Liver (tissue), 9 donors: ENCODE measurements around the gene RIBC1. TPM values are rescaled to one million over a fixed set of nuclear protein-coding genes. Genes with fewer than 3 reads are reported as not detected.

ENCODE experiments used
- DNase-seq: peaks from one replicate; pipeline ENCODE4 v3.0.0-alpha.2; 2017; ENCODE audit warnings: low spot score
- H3K27ac ChIP-seq, 2 donors: one replicate each; pipeline ENCODE4 v1.7.0; 2013; ENCODE audit warnings: inconsistent platforms in 2 of 2, low read length in 2 of 2, control low read depth in 1 of 2, low read depth in 1 of 2, mild to moderate bottlenecking in 1 of 2
- H3K27me3 ChIP-seq, 4 donors: one replicate each; pipeline versions ENCODE4 v1.6.1 to v1.7.0; 2013; ENCODE audit warnings: low read length in 3 of 4, inconsistent platforms in 1 of 4, mild to moderate bottlenecking in 1 of 4, moderate library complexity in 1 of 4; ENCODE audit not compliant: control insufficient read depth in 4 of 4, insufficient read depth in 4 of 4
- H3K36me3 ChIP-seq, 4 donors: one replicate each; pipeline versions ENCODE4 v1.6.1 to v1.7.0; 2013; ENCODE audit warnings: low read length in 3 of 4, mild to moderate bottlenecking in 3 of 4, low read depth in 1 of 4, moderate library complexity in 1 of 4; ENCODE audit not compliant: control insufficient read depth in 4 of 4, insufficient read depth in 3 of 4
- H3K4me1 ChIP-seq, 4 donors: one replicate each; pipeline versions ENCODE4 v1.6.1 to v1.7.0; 2013; ENCODE audit warnings: low read length in 3 of 4, mild to moderate bottlenecking in 3 of 4, moderate library complexity in 1 of 4; ENCODE audit not compliant: control insufficient read depth in 4 of 4, insufficient read depth in 4 of 4
- H3K4me3 ChIP-seq, 3 donors: one replicate each; pipeline versions ENCODE4 v1.6.1 to v1.7.0; 2013; ENCODE audit warnings: low read length in 3 of 3, control low read depth in 1 of 3, low read depth in 1 of 3, mild to moderate bottlenecking in 1 of 3
- H3K9ac ChIP-seq, 2 donors: one replicate each; pipeline ENCODE4 v1.7.0; 2013; ENCODE audit warnings: low read length in 2 of 2, mild to moderate bottlenecking in 2 of 2, moderate library complexity in 2 of 2, control low read depth in 1 of 2, low read depth in 1 of 2
- H3K9me3 ChIP-seq, 4 donors: one replicate each; pipeline versions ENCODE4 v1.6.1 to v1.7.0; 2013; ENCODE audit warnings: low read length in 3 of 4; ENCODE audit not compliant: control insufficient read depth in 4 of 4
- ATF3 ChIP-seq: IDR thresholded peaks from 2 replicates; pipeline ENCODE4 v1.6.1; 2016; ENCODE audit warnings: antibody characterized with exemption
- CTCF ChIP-seq: fragments of 150-350 bp; IDR thresholded peaks from 2 replicates; pipeline ENCODE4 v1.5.1; 2017; ENCODE audit warnings: improper control_type of control experiment, low read depth, low read length; ENCODE audit not compliant: missing input control
- EGR1 ChIP-seq, 2 donors: IDR thresholded peaks; 2 replicates each; pipeline ENCODE4 v1.6.1; 2016 to 2018; ENCODE audit warnings: antibody characterized with exemption in 2 of 2, low read depth in 2 of 2
- FOXA1 ChIP-seq: IDR thresholded peaks from 2 replicates; pipeline ENCODE4 v1.6.1; 2016; ENCODE audit warnings: antibody characterized with exemption
- FOXA2 ChIP-seq: IDR thresholded peaks from 2 replicates; pipeline ENCODE4 v1.6.1; 2016; ENCODE audit warnings: antibody characterized with exemption
- HNF4A ChIP-seq, 2 donors: conservative IDR thresholded peaks; 2 replicates each; pipeline ENCODE4 v1.6.1; 2016; ENCODE audit warnings: antibody characterized with exemption in 2 of 2, mild to moderate bottlenecking in 2 of 2
- JUND ChIP-seq, 2 donors: IDR thresholded peaks; 2 replicates each; pipeline ENCODE4 v1.6.1; 2016; ENCODE audit warnings: antibody characterized with exemption in 2 of 2
- RAD21 ChIP-seq, 2 donors: IDR thresholded peaks; 2 replicates each; pipeline ENCODE4 v1.6.1; 2016; ENCODE audit warnings: antibody characterized with exemption in 2 of 2, mild to moderate bottlenecking in 2 of 2
- REST ChIP-seq: IDR thresholded peaks from 2 replicates; pipeline ENCODE4 v1.6.1; 2016; ENCODE audit warnings: antibody characterized with exemption, mild to moderate bottlenecking
- RXRA ChIP-seq, 2 donors: IDR thresholded peaks; 2 replicates each; pipeline ENCODE4 v1.6.1; 2017 to 2018; ENCODE audit warnings: antibody characterized with exemption in 2 of 2, mild to moderate bottlenecking in 1 of 2
- SP1 ChIP-seq: IDR thresholded peaks from 2 replicates; pipeline ENCODE4 v1.6.1; 2018; ENCODE audit warnings: antibody characterized with exemption, mild to moderate bottlenecking
- TAF1 ChIP-seq: conservative IDR thresholded peaks from 2 replicates; pipeline ENCODE4 v1.6.1; 2016; ENCODE audit warnings: antibody characterized with exemption, mild to moderate bottlenecking
- YY1 ChIP-seq: IDR thresholded peaks from 2 replicates; pipeline ENCODE4 v1.6.1; 2016; ENCODE audit warnings: antibody characterized with exemption, mild to moderate bottlenecking
- ZBTB33 ChIP-seq: IDR thresholded peaks from 2 replicates; pipeline ENCODE4 v1.6.1; 2016; ENCODE audit warnings: antibody characterized with exemption
- WGBS: extraction: QIAGEN DNeasy Blood & Tissue Kit; methylation state at CpG from one replicate; pipeline ENCODE4 v1.1.7; 2013; 5-methylcytosine and 5-hydroxymethylcytosine counted together
- polyA plus RNA-seq, 2 donors: library from polyadenylated mRNA; stranded (reverse) in 1 of 2; unstranded in 1 of 2; fragments of 200-250 nt in 1 of 2; fragments of >200 nt in 1 of 2; fragmentation: Nextera tagmentation in 1 of 2; extraction: Ambion mirVana in 1 of 2; gene quantifications; one replicate each; pipeline versions ENCODE4 v1.2.1 to v1.2.3, GENCODE V29; 2013 to 2015
- total RNA-seq, 2 donors: library from RNA; depleted of rRNA; stranded (reverse); fragments of >200 nt; gene quantifications; one replicate each; pipeline ENCODE4 v1.2.3, GENCODE V29; 2014
- donor health status: healthy.
- donor health status: healthy.
- donor health status: healthy.
- donor health status: healthy.
- donor health status: healthy.

Gene RIBC1
- total and polyA plus RNA-seq, 4 donors: 0.08 to 0.42 (median 0.20) TPM

DNA sequence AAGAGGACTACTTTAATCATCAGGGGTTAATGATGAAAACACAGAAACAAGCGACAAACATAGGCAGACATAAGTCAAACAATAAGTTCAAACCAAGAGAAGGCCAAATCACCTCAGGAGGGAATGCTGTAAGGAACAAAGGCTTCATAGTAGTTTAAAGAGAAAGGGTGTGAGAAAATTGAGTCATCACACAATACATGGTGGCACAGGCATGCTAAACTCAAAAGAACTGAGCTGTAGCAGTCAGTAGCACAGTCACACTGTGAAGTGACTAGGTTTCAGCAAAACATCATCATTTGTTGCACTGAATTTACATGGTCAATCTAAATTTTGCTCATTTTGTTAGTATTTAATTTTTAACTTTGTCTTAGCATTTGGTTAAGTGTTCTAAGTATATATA is 24.5 kb upstream of the RIBC1 start (continued):
- TF ChIP-seq YY1 (no peak), EGR1 (IDR thresholded peaks at IDR 0.05; ENCODE audit: low read depth in 2 of 2) (no peak), TAF1 (no peak), RXRA (IDR thresholded peaks at IDR 0.05) (no peak), FOXA2 (no peak), RAD21 (IDR thresholded peaks at IDR 0.05) (no peak)

GRCh38 chrX:53403535-53403934 is 19.1 kb upstream of the RIBC1 start:
- Histone ChIP-seq H3K9ac (no peak overlapping the region), H3K27me3 (no peaks in the 10 kb centered on the region), H3K9me3 (no peaks in the 10 kb centered on the region), H3K27ac (no peak overlapping the region), H3K36me3 (peaks cover 9 to 84% (median 50%) of the 10 kb centered on the region in 4 donors), H3K4me1 (no peaks in the 10 kb centered on the region), H3K4me3 (no peak overlapping the region)
- TF ChIP-seq FOXA1: no peak
- TF ChIP-seq SP1: no peak
- TF ChIP-seq ZBTB33: no peak
- TF ChIP-seq REST: no peak
- no peak for TF ChIP-seq TAF1
- no peak for TF ChIP-seq RXRA (IDR thresholded peaks at IDR 0.05)
- TF ChIP-seq ATF3: no peak
- TF ChIP-seq RAD21 (IDR thresholded peaks at IDR 0.05): no peak
- no peak for TF ChIP-seq FOXA2
- WGBS: 95% methylated on average over 10 of the region's 10 CpGs
- no peak for DNase-seq

GRCh38 chrX:53412446-53412845 is 10.2 kb upstream of the RIBC1 start:
- H3K27ac ChIP-seq: no peak overlapping the region
- no peaks in the 10 kb centered on the region for H3K27me3 ChIP-seq
- H3K9me3 ChIP-seq: no peaks in the 10 kb centered on the region
- H3K36me3 ChIP-seq: peaks cover 10 to 63% (median 30%) of the 10 kb centered on the region in 4 donors
- no peaks in the 10 kb centered on the region for H3K4me1 ChIP-seq
- DNase-seq: no peak
- no peak overlapping the region for H3K4me3 ChIP-seq
- TF ChIP-seq CTCF: no peak
- TF ChIP-seq RXRA (IDR thresholded peaks at IDR 0.05): no peak
- no peak for TF ChIP-seq ATF3
- no peak for TF ChIP-seq ZBTB33
- TF ChIP-seq FOXA2: no peak
- TF ChIP-seq REST: no peak
- no peak for TF ChIP-seq EGR1 (IDR thresholded peaks at IDR 0.05; ENCODE audit: low read depth in 2 of 2)
- TF ChIP-seq FOXA1: no peak
- no peak for TF ChIP-seq YY1
- TF ChIP-seq JUND (IDR thresholded peaks at IDR 0.05): no peak
- TF ChIP-seq HNF4A (conservative IDR thresholded peaks at IDR 0.05): no peak
- no peak for TF ChIP-seq SP1
- no peak for TF ChIP-seq RAD21 (IDR thresholded peaks at IDR 0.05)
- H3K9ac ChIP-seq: no peak overlapping the region
- 85% methylated on average over 2 of the region's 2 CpGs for WGBS
